ENCODE measurements around the gene RGN.
"Not testable (repeated sequence)": the region's sequence is repeated elsewhere in the genome, so short reads cannot be mapped to it uniquely, and the experiment has no call there.

The RGN gene

DNA sequence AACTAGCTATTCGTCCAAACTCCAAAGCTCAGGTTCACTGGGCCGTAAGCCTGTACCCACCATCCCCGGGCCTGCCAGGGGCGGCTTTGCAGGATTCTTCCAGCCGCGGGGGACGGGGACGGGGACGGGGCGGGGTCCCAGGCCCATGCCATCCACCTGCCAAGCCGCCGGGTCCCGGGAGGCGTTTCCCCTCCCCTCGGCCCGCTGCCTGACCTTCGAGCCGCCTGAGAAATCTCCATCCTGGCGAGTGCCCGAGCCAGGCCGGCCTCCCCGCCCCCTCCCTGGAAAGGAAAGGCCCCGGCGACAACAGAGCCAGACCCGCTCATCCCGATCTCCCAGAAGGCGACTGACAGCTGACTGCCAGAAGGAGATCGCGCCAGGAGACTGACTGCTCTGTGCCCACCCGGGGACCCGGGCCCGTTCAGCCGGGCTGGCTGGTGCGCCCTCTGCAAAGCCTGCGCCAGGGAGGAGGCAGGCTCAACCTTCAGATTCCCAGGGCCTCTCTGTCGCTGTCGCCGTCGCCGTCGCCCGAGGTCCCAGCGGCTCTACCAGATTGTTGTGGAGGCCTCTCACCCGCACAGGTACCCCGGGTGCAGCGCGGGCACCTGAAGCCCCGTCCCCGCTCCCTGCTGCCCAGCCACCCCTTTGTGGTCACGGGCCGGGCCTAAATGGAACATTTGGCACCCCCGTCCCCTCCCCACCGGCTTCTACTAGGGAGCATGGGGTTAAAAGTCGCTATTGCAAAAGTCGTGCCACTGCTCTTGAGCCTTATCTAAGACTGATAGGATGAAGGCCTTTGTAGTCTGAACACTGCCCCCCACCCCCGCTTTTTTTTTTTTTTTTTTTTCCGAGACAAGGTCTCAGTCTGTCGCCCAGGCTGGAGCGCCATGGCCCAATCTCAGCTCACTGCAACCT, at the start of gene RGN:
RGN (plus strand) TSS at position 315 of the 915 bp plus-strand sequence. CDS start 2,702 bp downstream, outside the sequence.
- DNase-seq (ENCODE audit: low read depth), result no peak

DNA sequence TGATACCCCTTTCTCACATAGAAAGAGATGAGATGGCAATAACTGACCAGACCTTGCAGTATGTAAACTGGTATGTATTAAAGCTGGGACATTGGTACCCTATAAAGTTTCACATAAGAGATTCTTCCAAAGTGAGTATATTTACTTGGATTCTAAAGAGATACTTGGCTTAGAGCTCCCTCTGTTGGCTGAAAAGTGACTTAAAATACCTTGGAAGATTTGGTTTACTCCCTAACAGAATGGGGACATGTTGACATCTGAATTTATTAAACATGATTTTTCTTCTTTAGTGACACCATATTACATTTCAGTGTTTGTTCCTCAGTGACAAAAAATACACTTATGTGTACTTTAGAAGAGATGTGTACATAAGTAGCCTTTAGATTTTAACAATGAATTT, 47.9 kb upstream of the RGN start:
- DNase-seq (ENCODE audit: low read depth), result peak; percentile 31

DNA sequence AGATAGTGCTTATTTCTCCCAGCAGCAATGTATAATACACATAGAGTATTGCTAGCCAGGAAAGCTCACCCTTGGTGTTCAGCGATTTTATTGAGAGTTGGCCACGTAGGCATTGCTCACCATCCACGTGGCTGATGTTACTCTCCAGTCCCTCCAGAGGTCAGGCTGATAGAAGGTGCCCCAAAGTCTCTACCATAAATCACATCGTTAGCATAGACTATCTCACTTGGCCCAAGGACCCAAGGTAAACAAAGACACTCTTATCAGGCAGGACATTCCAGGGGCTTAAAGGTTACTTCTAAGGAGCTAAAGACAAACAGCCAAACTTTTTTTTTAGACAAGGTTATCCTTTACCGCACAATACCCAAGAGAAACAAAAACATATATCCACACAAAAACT, 30.3 kb upstream of the RGN start:
- no peak for DNase-seq (ENCODE audit: low read depth)

GRCh38 chrX:47059142-47059874, 18.9 kb upstream of the RGN start:
- DNase-seq (ENCODE audit: low read depth), result no peak

- DNase-seq (ENCODE audit: low read depth), result no peak
Measured at GRCh38 chrX:47060708-47061107, 17.5 kb upstream of the RGN start.

GRCh38 chrX:47061238-47061919, 16.9 kb upstream of the RGN start:
- no peak for DNase-seq (ENCODE audit: low read depth)

GRCh38 chrX:47063179-47063578, 15.1 kb upstream of the RGN start:
- DNase-seq (ENCODE audit: low read depth), result no peak

DNA sequence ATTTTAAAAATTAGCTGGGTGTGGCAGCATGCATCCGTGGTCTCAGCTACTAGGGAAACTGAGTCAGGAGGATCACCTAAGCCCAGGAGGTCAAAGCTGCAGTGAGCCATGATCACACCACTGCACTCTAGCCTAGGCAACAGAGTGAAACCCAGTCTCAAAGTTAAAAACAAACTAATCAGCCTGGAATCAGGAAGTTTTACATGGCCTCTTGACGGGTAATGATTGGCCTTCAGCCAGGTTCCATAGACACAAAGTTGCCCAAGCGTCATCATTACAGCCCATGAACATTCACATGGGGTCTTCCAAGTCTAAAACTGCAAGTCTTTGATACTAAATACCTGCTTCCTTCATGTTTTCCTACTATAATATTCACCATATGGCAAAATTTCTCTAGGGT, 10.0 kb upstream of the RGN start:
- DNase-seq (ENCODE audit: low read depth), result no peak

GRCh38 chrX:47068720-47069119, 9.5 kb upstream of the RGN start:
- no peak for DNase-seq (ENCODE audit: low read depth)

GRCh38 chrX:47080215-47080914, 2.1 kb downstream of the RGN start:
- DNase-seq (ENCODE audit: low read depth), result no peak

GRCh38 chrX:47080915-47081236, 2.6 kb downstream of the RGN start:
- DNase-seq (ENCODE audit: low read depth), result no peak

GRCh38 chrX:47091149-47091775, 13.0 kb downstream of the RGN start:
- DNase-seq (ENCODE audit: low read depth), result no peak

- DNase-seq (ENCODE audit: low read depth), result no peak
Measured at GRCh38 chrX:47093248-47093647, 15.0 kb downstream of the RGN start.

GRCh38 chrX:47093860-47094259, 15.6 kb downstream of the RGN start:
- DNase-seq (ENCODE audit: low read depth), result no peak

- DNase-seq (ENCODE audit: low read depth), result no peak
Measured at GRCh38 chrX:47097018-47097417, 18.8 kb downstream of the RGN start.

DNA sequence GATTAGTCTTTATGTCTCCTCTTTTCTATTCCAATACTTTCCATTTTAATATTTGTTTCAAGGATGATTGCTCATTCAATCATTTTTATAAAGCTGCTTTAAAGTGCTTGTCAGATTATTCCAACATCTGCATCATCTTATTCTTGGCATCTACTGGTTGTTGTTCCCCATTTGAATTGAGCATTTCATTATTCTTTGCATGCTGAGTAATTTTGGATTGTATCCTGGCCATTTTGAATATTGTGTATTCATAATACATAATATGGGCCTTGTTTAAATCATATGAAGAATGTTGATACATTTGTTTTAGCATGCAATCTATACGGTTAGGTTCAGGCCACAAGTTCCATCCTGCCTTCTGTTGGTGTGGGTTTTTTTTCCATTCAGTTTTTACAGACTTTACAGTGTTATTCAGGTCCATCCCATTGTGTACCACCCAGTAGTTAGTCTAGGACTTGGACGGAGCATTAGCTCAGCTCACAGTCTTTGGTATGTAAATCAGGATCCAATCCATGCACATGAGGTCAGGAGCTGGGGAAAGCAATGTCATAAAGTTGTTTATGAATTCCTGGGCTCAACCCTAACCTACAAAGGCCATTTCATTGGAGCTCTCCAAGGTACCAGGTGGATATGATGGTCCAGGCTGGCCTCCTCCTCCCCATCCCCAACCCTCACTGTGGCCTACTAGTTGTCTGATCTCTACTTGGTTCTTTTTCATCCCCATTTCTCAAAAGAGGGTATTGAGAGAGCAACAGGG, 20.3 kb downstream of the RGN start:
- no peak for DNase-seq (ENCODE audit: low read depth)

DNA sequence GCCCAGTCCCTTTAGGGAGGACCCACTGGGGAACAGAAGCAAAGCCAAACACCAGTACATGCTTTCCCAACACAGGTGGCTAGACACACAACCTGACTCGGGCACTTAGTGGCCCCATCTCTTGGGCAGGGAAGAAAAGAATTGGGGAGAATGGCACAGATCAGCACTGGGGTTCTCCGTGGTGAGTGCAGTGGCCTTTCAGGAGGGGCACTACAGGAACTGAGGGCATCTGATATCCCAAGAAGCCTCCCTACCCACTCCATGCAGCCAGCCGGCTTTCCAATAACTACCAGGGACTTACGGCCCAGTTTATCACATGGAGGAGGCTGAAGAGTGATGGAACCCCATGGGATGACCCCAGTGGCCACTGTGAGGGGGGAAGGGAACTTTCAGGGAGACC, 23.0 kb downstream of the RGN start:
- no peak for DNase-seq (ENCODE audit: low read depth)

- DNase-seq (ENCODE audit: low read depth), result not testable (repeated sequence)
Measured at GRCh38 chrX:47110936-47111615, 32.8 kb downstream of the RGN start.

DNA sequence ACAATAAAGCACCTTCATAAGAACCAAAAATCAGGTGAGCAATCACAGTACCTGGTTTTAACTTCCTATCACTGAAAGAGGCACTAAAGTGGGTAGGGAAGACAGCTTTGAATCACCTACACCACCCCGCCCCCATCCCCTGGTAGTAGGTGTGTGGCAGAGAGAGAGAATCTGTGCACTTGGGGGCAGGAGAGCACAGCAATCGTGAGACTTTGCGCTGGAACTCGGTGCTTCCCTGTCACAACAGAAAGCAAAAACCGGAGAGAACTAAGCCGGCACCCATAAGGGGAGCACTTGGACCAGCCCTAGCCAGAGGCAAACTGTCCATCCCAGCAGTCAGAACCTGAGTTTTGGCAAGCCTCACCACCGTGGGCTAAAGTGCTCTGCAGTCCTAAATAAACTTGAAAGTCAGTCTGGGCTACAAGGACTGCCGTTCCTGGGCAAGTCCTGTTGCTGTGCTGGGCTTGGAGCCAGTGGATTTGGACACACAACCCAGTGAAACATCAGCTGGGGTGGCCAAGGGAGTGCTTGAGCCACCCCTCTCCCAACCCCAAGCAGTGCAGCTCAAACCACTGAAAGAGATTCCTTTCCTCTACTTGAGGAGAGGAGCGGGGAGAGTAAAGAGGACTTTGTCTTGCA, 34.2 kb downstream of the RGN start:
- no peak for DNase-seq (ENCODE audit: low read depth)
